Cerebellar nuclear complex (tissue), 1 donor: Measurements from ENCODE around the gene SSBP3.
A peak's percentile ranks its signal among the peaks of the same experiment; 100 is the strongest.
"Not testable (repeated sequence)": the region's sequence is repeated elsewhere in the genome, so short reads cannot be mapped to it uniquely, and the experiment has no call there.

Experiments
- DNase-seq, 2 experiments: peaks; one replicate each; lab custom pipeline; 2025; lab: John Stamatoyannopoulos, UW

SSBP3 gene

GRCh38 chr1:54348700-54349021, 57.5 kb downstream of the SSBP3 start:
- no peak for DNase-seq

- DNase-seq = no peak
These were observed 58.1 kb downstream of the SSBP3 start for GRCh38 chr1:54347955-54348699.

- DNase-seq = no peak
These were observed 58.8 kb downstream of the SSBP3 start for GRCh38 chr1:54347261-54347954.

GRCh38 chr1:54345548-54345947, 60.6 kb downstream of the SSBP3 start:
- DNase-seq = not testable (repeated sequence)

- DNase-seq = no peak
These were observed 61.1 kb downstream of the SSBP3 start for GRCh38 chr1:54345116-54345515.

- no peak for DNase-seq
These were observed 63.2 kb downstream of the SSBP3 start for GRCh38 chr1:54342742-54343687.

GRCh38 chr1:54342288-54342687, 63.9 kb downstream of the SSBP3 start:
- no peak for DNase-seq

- DNase-seq = no peak
These were observed 64.4 kb downstream of the SSBP3 start for GRCh38 chr1:54341763-54342162.

- DNase-seq = no peak
These were observed 65.3 kb downstream of the SSBP3 start for GRCh38 chr1:54340878-54341277.

- no peak for DNase-seq
These were observed 65.8 kb downstream of the SSBP3 start for GRCh38 chr1:54340434-54340833.

GRCh38 chr1:54339126-54339525, 67.1 kb downstream of the SSBP3 start:
- no peak for DNase-seq

GRCh38 chr1:54338464-54338863, 67.7 kb downstream of the SSBP3 start:
- no peak for DNase-seq

GRCh38 chr1:54337928-54338327, 68.3 kb downstream of the SSBP3 start:
- DNase-seq = no peak

GRCh38 chr1:54337034-54337433, 69.2 kb downstream of the SSBP3 start:
- DNase-seq = no peak

- DNase-seq = no peak
These were observed 70.1 kb downstream of the SSBP3 start for GRCh38 chr1:54336116-54336515.

GRCh38 chr1:54335755-54336108, 70.5 kb downstream of the SSBP3 start:
- no peak for DNase-seq

- DNase-seq = no peak
These were observed 71.0 kb downstream of the SSBP3 start for GRCh38 chr1:54335011-54335754.

- DNase-seq = peak in 1 of 2 experiments; percentile 75
These were observed 73.2 kb downstream of the SSBP3 start for GRCh38 chr1:54332781-54333585.

GRCh38 chr1:54331843-54332463, 74.2 kb downstream of the SSBP3 start:
- DNase-seq = no peak

- DNase-seq = no peak
These were observed 75.0 kb downstream of the SSBP3 start for GRCh38 chr1:54331091-54331772.
